Endodermal cell (in vitro differentiated cells): ENCODE data around the gene FAM83D. TPM values are rescaled to one million over a fixed set of nuclear protein-coding genes. Genes with fewer than 3 reads are reported as not detected.

Source experiments
- DNase-seq: peaks from one replicate; pipeline ENCODE4 v3.0.0-alpha.2; 2017
- H3K27ac ChIP-seq: 2 replicates; pipeline ENCODE4 v1.5.1; 2013; ENCODE audit warnings: mild to moderate bottlenecking, low read depth, low read length, moderate library complexity
- H3K27me3 ChIP-seq: 2 replicates; pipeline ENCODE4 v1.6.1; 2013; ENCODE audit warnings: mild to moderate bottlenecking, low read length, moderate library complexity; ENCODE audit not compliant: insufficient read depth, control insufficient read depth, poor library complexity, severe bottlenecking
- H3K36me3 ChIP-seq: 2 replicates; pipeline ENCODE4 v1.7.0; 2013; ENCODE audit warnings: mild to moderate bottlenecking, low read length, moderate library complexity; ENCODE audit not compliant: control insufficient read depth, insufficient read depth
- H3K4me1 ChIP-seq: one replicate; pipeline ENCODE4 v1.7.0; 2013; ENCODE audit warnings: low read length; ENCODE audit not compliant: control insufficient read depth, insufficient read depth
- H3K4me3 ChIP-seq: 2 replicates; pipeline ENCODE4 v1.5.1; 2013; ENCODE audit warnings: mild to moderate bottlenecking, low read length, moderate library complexity
- H3K9ac ChIP-seq: 2 replicates; pipeline ENCODE4 v1.6.1; 2013; ENCODE audit warnings: mild to moderate bottlenecking, low read length, moderate library complexity; ENCODE audit not compliant: poor library complexity, severe bottlenecking; ENCODE audit errors: extremely low read depth
- H3K9me3 ChIP-seq: 2 replicates; pipeline ENCODE4 v1.6.1; 2013; ENCODE audit warnings: mild to moderate bottlenecking, low read length, moderate library complexity; ENCODE audit not compliant: control insufficient read depth
- H3K27ac Mint-ChIP-seq: 2 replicates; pipeline ENCODE4 v1.8.0; 2020; ENCODE audit warnings: mixed read lengths
- H3K27me3 Mint-ChIP-seq: 2 replicates; pipeline ENCODE4 v1.8.0; 2021; ENCODE audit warnings: mild to moderate bottlenecking, mixed read lengths; ENCODE audit not compliant: insufficient read depth
- H3K36me3 Mint-ChIP-seq: 2 replicates; pipeline ENCODE4 v1.8.0; 2020; ENCODE audit warnings: low read depth, mixed read lengths
- H3K4me1 Mint-ChIP-seq: 2 replicates; pipeline ENCODE4 v1.8.0; 2020; ENCODE audit warnings: mixed read lengths
- H3K4me3 Mint-ChIP-seq: 2 replicates; pipeline ENCODE4 v1.8.0; 2020; ENCODE audit warnings: mild to moderate bottlenecking, moderate library complexity, mixed read lengths
- H3K9me3 Mint-ChIP-seq: 2 replicates; pipeline ENCODE4 v1.8.0; 2020; ENCODE audit warnings: mild to moderate bottlenecking, mixed read lengths
- WGBS, 2 experiments: methylation state at CpG; one replicate each; pipeline versions ENCODE4 v1.1.5 to v1.1.7; 2013; ENCODE audit warnings: missing lambda C conversion rate in 2 of 2, mixed read lengths in 1 of 2; ENCODE audit not compliant: insufficient coverage in 1 of 2, insufficient read length in 1 of 2; 5-methylcytosine and 5-hydroxymethylcytosine counted together
- total RNA-seq, 2 donors: library from RNA; stranded (reverse); fragmentation: NEBNext Ultra II Directional in 1 of 2; extraction: Animal tissue kit (Norgen Biotek cat#: 25700) in 1 of 2; gene quantifications; 2 replicates in 1 of 2; 3 replicates in 1 of 2; pipeline ENCODE4 v1.2.1, GENCODE V29; 2021
- TF ChIP-seq, protein P1 (sequence below): fragments of 200-600 bp; sonication (generic); conservative IDR thresholded peaks from 2 replicates; pipeline ENCODE4 v1.5.0; 2021; ENCODE audit warnings: antibody characterized with exemption, mild to moderate bottlenecking

FAM83D gene
- total RNA-seq, 2 donors from 2014 or later: 34.8 to 39.9 TPM

DNA sequence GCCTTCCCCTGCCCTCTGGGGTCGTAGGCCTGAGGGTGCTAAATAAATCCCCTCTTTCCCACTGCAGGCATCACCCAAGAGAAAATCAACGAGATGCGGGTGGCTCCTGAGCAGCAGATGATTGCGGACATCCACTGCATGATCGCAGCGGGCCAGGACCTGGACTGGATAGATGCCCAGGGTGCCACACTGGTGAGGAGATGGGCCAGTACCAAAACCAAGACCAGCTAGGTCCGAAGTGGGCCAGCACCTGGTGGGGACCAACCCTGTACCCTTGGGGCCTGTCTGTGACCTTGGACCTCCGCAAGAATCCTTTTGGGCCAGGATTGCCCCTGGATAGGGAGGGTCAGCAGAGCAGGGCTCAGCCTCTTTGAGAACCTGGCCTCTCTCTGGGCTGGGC, 23.6 kb upstream of the FAM83D start:
- no peak overlapping the region for H3K27ac ChIP-seq
- DNase-seq: no peak
- TF ChIP-seq, protein P1, sequence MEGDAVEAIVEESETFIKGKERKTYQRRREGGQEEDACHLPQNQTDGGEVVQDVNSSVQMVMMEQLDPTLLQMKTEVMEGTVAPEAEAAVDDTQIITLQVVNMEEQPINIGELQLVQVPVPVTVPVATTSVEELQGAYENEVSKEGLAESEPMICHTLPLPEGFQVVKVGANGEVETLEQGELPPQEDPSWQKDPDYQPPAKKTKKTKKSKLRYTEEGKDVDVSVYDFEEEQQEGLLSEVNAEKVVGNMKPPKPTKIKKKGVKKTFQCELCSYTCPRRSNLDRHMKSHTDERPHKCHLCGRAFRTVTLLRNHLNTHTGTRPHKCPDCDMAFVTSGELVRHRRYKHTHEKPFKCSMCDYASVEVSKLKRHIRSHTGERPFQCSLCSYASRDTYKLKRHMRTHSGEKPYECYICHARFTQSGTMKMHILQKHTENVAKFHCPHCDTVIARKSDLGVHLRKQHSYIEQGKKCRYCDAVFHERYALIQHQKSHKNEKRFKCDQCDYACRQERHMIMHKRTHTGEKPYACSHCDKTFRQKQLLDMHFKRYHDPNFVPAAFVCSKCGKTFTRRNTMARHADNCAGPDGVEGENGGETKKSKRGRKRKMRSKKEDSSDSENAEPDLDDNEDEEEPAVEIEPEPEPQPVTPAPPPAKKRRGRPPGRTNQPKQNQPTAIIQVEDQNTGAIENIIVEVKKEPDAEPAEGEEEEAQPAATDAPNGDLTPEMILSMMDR: no peak
- no peak overlapping the region for H3K4me3 ChIP-seq
- 94 to 96% methylated on average over 5 to 8 of the region's 8 CpGs for WGBS, 2 experiments
- peaks cover 75% of the 10 kb centered on the region for H3K36me3 ChIP-seq
- no peak overlapping the region for H3K9ac ChIP-seq
- no peaks in the 10 kb centered on the region for H3K4me1 Mint-ChIP-seq
- peaks cover 62% of the 10 kb centered on the region for H3K36me3 Mint-ChIP-seq
- H3K27me3 ChIP-seq: no peaks in the 10 kb centered on the region
- no peaks in the 10 kb centered on the region for H3K27me3 Mint-ChIP-seq
- H3K4me1 ChIP-seq: no peaks in the 10 kb centered on the region
- H3K4me3 Mint-ChIP-seq: no peak overlapping the region
- peaks cover 16% of the 10 kb centered on the region for H3K9me3 ChIP-seq
- H3K27ac Mint-ChIP-seq: no peak overlapping the region
- H3K9me3 Mint-ChIP-seq: no peaks in the 10 kb centered on the region

DNA sequence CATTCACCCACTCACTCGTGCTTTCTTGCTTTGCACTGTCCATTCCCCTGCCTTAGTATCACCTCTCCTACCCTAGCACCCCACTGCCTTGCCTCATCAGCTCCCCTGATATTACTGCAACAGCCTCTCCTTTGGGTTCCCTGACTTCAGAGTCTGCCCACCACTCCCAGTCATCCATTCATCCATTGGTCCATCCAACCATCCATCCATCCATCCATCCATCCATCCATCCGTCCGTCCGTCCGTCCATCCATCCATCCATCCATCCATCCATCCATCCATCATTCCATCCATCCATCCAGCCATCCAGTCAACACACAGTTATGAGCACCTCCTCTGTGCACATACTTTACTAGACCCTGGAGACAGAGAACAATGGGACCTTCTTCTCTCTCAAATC, 22.9 kb upstream of the FAM83D start:
- no peaks in the 10 kb centered on the region for H3K27me3 ChIP-seq
- Mint-ChIP-seq H3K9me3 (no peaks in the 10 kb centered on the region), H3K27me3 (no peaks in the 10 kb centered on the region), H3K36me3 (peaks cover 63% of the 10 kb centered on the region), H3K4me3 (no peak overlapping the region), H3K4me1 (no peaks in the 10 kb centered on the region), H3K27ac (no peak overlapping the region)
- DNase-seq: no peak
- no peaks in the 10 kb centered on the region for H3K4me1 ChIP-seq
- TF ChIP-seq, protein P1: no peak
- no peak overlapping the region for H3K4me3 ChIP-seq
- 56 to 57% methylated on average over 5 of the region's 5 CpGs for WGBS, 2 experiments
- H3K9ac ChIP-seq: no peak overlapping the region
- H3K27ac ChIP-seq: no peak overlapping the region
- H3K36me3 ChIP-seq: peaks cover 75% of the 10 kb centered on the region
- H3K9me3 ChIP-seq: peaks cover 16% of the 10 kb centered on the region

DNA sequence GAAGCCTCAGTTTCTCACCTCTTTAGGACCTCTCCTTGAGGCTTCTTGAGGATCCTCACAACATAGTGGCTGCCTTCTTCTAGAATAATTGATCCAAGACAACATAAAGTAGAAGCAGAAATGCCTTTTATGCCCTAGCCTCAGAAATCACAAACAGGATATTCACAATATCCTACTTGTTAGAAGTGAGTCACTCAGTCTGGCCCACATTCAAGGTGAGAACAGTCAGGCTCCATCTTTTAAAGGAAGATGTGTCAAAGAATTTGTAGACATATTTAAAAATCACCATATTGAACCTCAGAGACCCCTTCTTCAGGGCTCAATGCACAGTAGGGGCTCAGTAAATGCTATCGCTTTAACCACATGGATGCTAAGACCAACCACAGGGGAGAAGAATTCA, 20.8 kb upstream of the FAM83D start:
- Mint-ChIP-seq H3K36me3 (peaks cover 74% of the 10 kb centered on the region), H3K27me3 (no peaks in the 10 kb centered on the region), H3K4me1 (no peaks in the 10 kb centered on the region), H3K9me3 (no peaks in the 10 kb centered on the region), H3K27ac (no peak overlapping the region), H3K4me3 (no peak overlapping the region)
- peaks cover 16% of the 10 kb centered on the region for H3K9me3 ChIP-seq
- H3K9ac ChIP-seq: no peak overlapping the region
- H3K36me3 ChIP-seq: peaks cover 78% of the 10 kb centered on the region
- WGBS, 2 experiments: 75 to 96% methylated on average over 1 of the region's 1 CpG
- H3K27ac ChIP-seq: no peak overlapping the region
- no peak for DNase-seq
- no peaks in the 10 kb centered on the region for H3K4me1 ChIP-seq
- no peak overlapping the region for H3K4me3 ChIP-seq
- TF ChIP-seq, protein P1: no peak
- no peaks in the 10 kb centered on the region for H3K27me3 ChIP-seq
